Esophagus (tissue), 2 donors: ENCODE data around the gene MGAT5. TPM values are rescaled to one million over a fixed set of nuclear protein-coding genes. Genes with fewer than 3 reads are reported as not detected.

Source experiments
- H3K27ac ChIP-seq, 2 donors: one replicate each; pipeline ENCODE4 v1.5.1; 2013; ENCODE audit warnings: low read depth in 2 of 2, mild to moderate bottlenecking in 2 of 2, inconsistent platforms in 1 of 2, low read length in 1 of 2, moderate library complexity in 1 of 2
- H3K27me3 ChIP-seq, 2 donors: one replicate each; pipeline ENCODE4 v1.6.1; 2013; ENCODE audit warnings: low read length in 2 of 2, control low read depth in 1 of 2, mild to moderate bottlenecking in 1 of 2; ENCODE audit not compliant: insufficient read depth in 2 of 2, control insufficient read depth in 1 of 2
- H3K36me3 ChIP-seq, 2 donors: one replicate each; pipeline ENCODE4 v1.6.1; 2013; ENCODE audit warnings: low read length in 1 of 2; ENCODE audit not compliant: control insufficient read depth in 2 of 2, insufficient read depth in 2 of 2
- H3K4me1 ChIP-seq, 2 donors: one replicate each; pipeline ENCODE4 v1.6.1; 2013; ENCODE audit warnings: low read length in 1 of 2; ENCODE audit not compliant: control insufficient read depth in 2 of 2, insufficient read depth in 2 of 2
- H3K4me3 ChIP-seq, 2 donors: one replicate each; pipeline ENCODE4 v1.5.1; 2013; ENCODE audit warnings: low read length in 2 of 2, mild to moderate bottlenecking in 2 of 2, low read depth in 1 of 2, moderate library complexity in 1 of 2
- H3K9me3 ChIP-seq, 2 donors: one replicate each; pipeline ENCODE4 v1.6.1; 2013; ENCODE audit warnings: mild to moderate bottlenecking in 2 of 2, low read depth in 1 of 2, low read length in 1 of 2, moderate library complexity in 1 of 2; ENCODE audit not compliant: control insufficient read depth in 2 of 2, insufficient read depth in 1 of 2
- WGBS, 2 donors: extraction: QIAGEN DNeasy Blood & Tissue Kit; methylation state at CpG; one replicate each; pipeline ENCODE4 v1.1.7; 2013; 5-methylcytosine and 5-hydroxymethylcytosine counted together
- polyA plus RNA-seq, 2 donors: library from polyadenylated mRNA; stranded (reverse); fragments of 200-250 nt; gene quantifications; one replicate each; pipeline ENCODE4 v1.2.3, GENCODE V29; 2013
- donor health status: healthy with polysubstance abuse.
- donor health status: Bipolar disorder and iron deficiency.

The MGAT5 gene
- polyA plus RNA-seq, 2 donors: 3.2 to 4.4 TPM

DNA sequence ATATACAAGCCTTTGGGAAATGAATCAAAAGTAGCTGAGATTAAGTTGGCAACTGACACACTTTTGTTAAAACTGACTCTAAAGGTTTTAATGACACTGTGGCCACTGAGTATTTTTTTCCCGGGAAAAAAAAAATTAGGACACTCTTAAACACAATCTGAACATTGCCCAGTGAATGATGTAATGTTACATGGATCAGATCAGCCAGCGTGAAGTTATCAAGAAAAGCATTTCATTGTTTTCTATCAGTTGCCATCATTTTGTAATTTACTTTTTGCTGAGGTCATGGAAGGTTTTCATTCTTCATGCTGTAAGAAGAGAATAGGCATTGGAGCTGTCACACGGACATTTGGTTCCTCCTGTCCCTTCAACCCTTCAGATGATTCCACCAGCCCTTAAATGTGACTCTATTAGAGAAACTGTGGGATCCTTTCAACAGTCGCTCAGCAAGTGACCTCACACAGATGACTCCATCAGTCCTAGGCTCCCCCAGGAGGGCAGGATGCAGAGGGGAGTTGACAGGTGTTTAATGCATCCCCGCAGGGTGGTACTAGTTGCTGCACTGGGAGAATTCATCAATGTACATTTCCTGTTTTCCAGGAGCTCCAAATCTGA, 164.2 kb downstream of the MGAT5 start:
- Histone ChIP-seq H3K27ac (no peak overlapping the region), H3K36me3 (peaks cover 0 to 3% of the 10 kb centered on the region in 2 donors), H3K4me1 (no peaks in the 10 kb centered on the region), H3K27me3 (no peaks in the 10 kb centered on the region), H3K4me3 (no peak overlapping the region), H3K9me3 (no peaks in the 10 kb centered on the region)
- 83 to 91% methylated on average over 5 of the region's 5 CpGs for WGBS, 2 donors

DNA sequence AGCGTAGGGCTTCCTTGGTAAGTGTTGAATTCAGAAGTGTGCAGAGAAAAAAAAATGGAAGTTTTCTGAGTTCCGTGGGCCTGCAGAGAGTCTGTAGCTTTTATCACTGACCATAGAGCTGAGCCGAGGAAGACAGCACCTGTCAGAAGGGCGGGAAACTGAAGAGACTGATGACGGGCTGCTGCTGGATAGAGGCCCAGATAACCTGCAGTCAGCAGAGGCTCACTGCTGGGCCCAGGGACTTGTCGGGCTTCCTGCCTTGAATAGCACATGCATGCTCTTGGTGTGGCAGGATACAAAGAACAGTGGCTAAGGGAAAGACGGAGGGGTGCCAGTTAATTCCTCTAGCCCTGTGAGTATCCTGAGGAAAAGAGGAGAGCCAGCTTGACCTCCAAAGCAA, 166.4 kb downstream of the MGAT5 start:
- Histone ChIP-seq H3K9me3 (no peaks in the 10 kb centered on the region), H3K4me1 (no peaks in the 10 kb centered on the region), H3K36me3 (peaks cover 0 to 3% of the 10 kb centered on the region in 2 donors), H3K27ac (no peak overlapping the region), H3K27me3 (no peaks in the 10 kb centered on the region), H3K4me3 (no peak overlapping the region)
- 79 to 85% methylated on average over 7 of the region's 7 CpGs for WGBS, 2 donors

DNA sequence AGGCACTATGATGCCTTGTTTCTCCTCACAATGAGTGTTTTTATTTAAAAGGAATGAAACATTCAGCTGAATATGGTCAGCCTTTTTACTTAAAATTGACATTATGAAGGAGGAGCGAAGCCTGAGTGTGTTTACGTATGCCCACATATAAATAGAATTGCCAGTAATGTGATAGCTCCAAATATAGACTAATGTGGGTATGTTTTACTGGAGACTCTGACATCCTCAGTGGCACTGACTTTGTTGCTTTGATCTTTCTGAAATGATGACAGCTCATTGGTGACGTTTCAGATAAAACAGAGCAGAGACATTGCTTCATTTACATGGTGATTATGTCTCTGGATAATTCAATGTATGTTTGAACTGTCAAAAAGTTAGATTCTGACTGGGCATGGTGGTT, 167.0 kb downstream of the MGAT5 start:
- Histone ChIP-seq H3K36me3 (peaks cover 0 to 3% of the 10 kb centered on the region in 2 donors), H3K4me3 (no peak overlapping the region), H3K4me1 (no peaks in the 10 kb centered on the region), H3K9me3 (no peaks in the 10 kb centered on the region), H3K27me3 (no peaks in the 10 kb centered on the region), H3K27ac (no peak overlapping the region)
- WGBS, 2 donors: 78 to 87% methylated on average over 3 of the region's 3 CpGs

DNA sequence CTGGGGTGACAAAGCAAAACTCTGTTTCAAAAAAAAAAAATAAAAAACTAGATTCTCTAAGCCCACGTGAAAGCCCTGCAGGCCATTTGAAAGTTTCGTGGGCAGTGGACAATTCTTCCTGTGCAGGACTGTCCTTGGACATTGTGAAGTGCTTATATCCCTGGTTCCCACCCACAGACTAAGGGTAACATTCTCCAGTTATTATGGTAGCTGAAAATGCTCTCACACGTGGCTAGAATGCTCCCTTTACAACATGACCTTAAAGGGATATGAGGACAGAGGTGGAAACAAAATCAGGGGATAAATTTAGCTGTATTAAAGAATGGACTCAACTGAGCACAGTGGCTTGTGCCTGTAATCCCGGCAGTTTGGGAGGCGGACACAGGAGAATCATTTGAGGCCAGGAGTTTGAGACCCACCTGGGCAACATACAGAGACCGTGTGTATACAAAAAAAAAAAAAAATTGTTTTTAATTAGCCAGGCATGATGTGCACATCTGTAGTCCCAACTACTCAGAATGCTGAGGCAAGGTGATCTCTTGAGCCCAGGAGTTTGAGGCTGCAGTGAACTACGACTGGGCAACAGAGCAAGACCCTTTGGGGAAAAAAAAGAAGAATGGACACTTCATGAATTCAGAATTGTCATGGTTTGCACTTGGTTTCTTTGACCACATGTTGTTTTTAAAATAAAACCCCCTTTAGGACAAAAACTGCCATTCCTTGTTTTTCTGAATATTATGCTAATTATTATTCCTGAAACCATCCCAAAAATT, 167.9 kb downstream of the MGAT5 start:
- no peak overlapping the region for H3K4me3 ChIP-seq
- H3K27me3 ChIP-seq: no peaks in the 10 kb centered on the region
- H3K36me3 ChIP-seq: peaks cover 0 to 3% of the 10 kb centered on the region in 2 donors
- 84 to 85% methylated on average over 7 of the region's 7 CpGs for WGBS, 2 donors
- no peak overlapping the region for H3K27ac ChIP-seq
- H3K9me3 ChIP-seq: no peaks in the 10 kb centered on the region
- H3K4me1 ChIP-seq: no peaks in the 10 kb centered on the region

DNA sequence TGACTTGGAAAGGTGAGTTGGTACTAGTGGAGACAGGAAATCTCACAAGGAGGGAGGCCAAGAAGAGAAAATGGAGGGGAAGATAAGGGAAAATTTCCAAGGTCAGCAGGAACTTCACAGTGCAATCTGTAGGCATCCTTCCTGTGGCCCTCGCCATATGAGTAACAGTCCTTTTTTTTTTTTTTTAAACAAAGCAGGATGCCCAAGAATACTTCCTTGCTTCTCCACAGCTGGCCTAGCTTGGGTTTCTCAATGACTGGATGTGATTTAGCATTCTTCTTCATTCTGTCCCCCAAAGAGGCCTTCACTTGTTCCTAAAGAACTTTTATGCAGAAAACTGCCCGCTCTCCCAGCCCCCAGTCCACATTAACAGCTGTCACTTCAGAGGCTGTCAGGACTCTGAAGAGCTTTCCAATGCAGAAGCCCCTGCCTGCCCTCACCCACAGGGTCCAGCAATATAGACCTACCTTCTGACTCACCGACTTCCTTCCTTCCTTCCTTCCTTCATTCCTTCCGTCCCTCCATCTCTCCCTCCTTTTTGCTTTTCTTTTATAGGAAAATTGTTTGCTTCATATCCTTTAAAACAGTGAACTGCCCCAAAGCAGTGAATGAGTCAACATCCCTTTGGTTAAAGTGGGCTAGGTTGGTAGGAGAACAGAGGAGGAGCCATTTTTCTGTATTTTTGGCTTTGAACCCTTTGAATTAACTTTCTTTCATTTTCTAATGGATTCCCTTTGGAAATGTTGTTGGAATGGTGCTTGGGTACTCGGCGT, 172.0 kb downstream of the MGAT5 start:
- H3K27me3 ChIP-seq: no peaks in the 10 kb centered on the region
- WGBS, 2 donors: 87% methylated on average over 6 of the region's 6 CpGs
- no peak overlapping the region for H3K27ac ChIP-seq
- H3K36me3 ChIP-seq: peaks cover 2 to 4% of the 10 kb centered on the region in 2 donors
- no peaks in the 10 kb centered on the region for H3K4me1 ChIP-seq
- no peak overlapping the region for H3K4me3 ChIP-seq
- no peaks in the 10 kb centered on the region for H3K9me3 ChIP-seq

DNA sequence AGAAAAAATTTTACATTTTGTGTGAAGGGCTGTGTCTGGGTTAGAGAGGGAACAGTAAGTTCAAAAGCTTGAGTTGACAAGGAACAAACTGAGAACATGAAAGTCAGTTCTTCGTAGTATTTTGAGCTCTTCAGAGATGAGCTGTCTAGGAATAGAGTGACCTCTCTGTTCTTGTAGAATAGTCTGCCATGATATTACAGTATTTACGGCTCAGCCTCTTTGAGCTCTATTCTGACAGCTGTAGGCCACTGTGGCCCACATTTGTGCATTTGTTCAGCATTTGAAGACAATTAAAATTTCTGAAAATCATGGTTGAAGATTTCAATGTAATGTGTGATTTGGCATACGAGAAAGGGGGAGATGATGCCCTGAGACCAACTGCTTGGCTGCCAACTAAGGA, 172.8 kb downstream of the MGAT5 start:
- Histone ChIP-seq H3K27me3 (no peaks in the 10 kb centered on the region), H3K4me3 (no peak overlapping the region), H3K9me3 (no peaks in the 10 kb centered on the region), H3K27ac (no peak overlapping the region), H3K4me1 (no peaks in the 10 kb centered on the region), H3K36me3 (peaks cover 2 to 4% of the 10 kb centered on the region in 2 donors)
- 85 to 89% methylated on average over 3 of the region's 3 CpGs for WGBS, 2 donors

DNA sequence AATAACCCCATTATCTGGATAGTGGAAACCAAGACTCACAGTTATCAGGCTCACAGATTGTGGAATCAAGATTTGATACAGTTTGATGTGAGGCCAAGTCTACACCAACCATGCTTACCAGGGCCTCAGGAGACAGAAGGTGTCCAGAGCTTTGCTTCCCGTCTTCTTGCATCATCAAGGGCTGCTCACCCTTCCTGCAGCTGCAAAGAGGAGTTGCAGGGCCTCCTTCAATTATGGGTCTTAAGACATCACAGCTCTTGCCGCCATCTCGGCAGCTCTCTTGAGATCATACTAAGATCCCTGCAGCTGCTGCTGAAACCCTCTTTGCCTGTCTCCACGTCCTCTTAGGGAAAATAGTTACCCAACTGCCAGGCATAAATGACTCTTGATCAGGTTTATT, 176.0 kb downstream of the MGAT5 start:
- no peak overlapping the region for H3K27ac ChIP-seq
- 88 to 92% methylated on average over 4 of the region's 4 CpGs for WGBS, 2 donors
- H3K4me1 ChIP-seq: no peaks in the 10 kb centered on the region
- H3K36me3 ChIP-seq: peaks cover 2 to 4% of the 10 kb centered on the region in 2 donors
- no peaks in the 10 kb centered on the region for H3K9me3 ChIP-seq
- no peak overlapping the region for H3K4me3 ChIP-seq
- no peaks in the 10 kb centered on the region for H3K27me3 ChIP-seq

DNA sequence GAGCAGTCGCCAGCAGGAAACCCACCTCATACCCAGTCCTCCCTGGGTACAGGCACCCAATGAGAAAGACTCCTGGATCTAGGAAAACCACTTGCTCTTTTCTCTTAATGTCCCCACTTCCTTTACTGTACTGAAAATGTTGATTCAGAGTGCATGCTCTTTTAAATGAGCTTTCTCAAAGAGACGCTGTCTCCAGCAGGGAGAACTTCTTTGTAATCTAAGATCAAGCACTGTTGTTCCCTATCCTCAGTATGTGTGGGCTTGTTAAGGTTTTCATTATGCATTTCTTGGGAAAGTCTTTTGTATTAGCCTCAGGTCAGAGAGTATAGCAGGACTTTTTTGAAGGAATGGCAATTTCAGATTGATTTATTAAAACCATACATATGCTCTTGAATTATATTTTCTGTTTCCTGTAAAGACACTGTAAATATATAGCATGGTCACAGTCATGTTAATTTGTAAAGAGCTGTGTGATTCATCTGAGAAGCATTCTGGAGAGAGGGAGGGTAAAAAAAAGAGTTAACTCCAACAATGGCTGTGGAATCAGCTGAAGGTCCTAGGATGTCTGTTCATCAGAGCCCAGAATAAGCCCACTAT, 178.1 kb downstream of the MGAT5 start:
- H3K4me1 ChIP-seq: no peaks in the 10 kb centered on the region

DNA sequence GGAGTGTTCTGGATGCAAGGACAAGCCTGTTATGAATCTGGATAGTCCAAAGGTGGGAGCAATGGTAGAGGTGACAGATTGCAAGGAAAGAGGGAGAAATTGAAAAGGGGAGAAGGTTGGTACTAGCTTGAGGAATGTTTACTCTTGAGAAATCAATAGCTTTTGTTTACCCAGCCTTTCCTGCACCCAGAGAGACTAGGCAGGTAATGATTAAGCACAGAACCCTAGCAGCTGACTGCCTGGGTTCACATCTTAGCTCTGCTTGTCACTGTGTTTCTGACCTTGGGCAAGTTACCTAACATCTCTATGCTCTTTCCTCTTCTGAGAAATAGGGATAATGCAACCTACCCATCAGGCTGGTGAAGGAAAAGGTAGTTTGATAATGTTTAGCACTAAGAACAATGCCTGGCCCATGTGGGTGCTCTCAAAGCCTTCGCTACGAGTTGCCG, 178.6 kb downstream of the MGAT5 start:
- no peaks in the 10 kb centered on the region for H3K4me1 ChIP-seq
- no peaks in the 10 kb centered on the region for H3K9me3 ChIP-seq
- no peak overlapping the region for H3K4me3 ChIP-seq
- 81 to 97% methylated on average over 3 of the region's 3 CpGs for WGBS, 2 donors
- H3K36me3 ChIP-seq: peaks cover 4% of the 10 kb centered on the region in 2 donors
- H3K27me3 ChIP-seq: no peaks in the 10 kb centered on the region
- no peak overlapping the region for H3K27ac ChIP-seq

More for the DNA sequence above, 178.1 kb downstream of the MGAT5 start:
- Histone ChIP-seq H3K27ac (no peak overlapping the region), H3K27me3 (no peaks in the 10 kb centered on the region), H3K4me3 (no peak overlapping the region), H3K36me3 (peaks cover 4% of the 10 kb centered on the region in 2 donors), H3K9me3 (no peaks in the 10 kb centered on the region)
- 80% methylated on average over 2 of the region's 2 CpGs for WGBS, 2 donors
